MG63 (cell line): Measurements from ENCODE around the gene ACTN4. TPM values are rescaled to one million over a fixed set of nuclear protein-coding genes. Genes with fewer than 3 reads are reported as not detected.
"Not testable (repeated sequence)": the region's sequence is repeated elsewhere in the genome, so short reads cannot be mapped to it uniquely, and the experiment has no call there.

Source experiments
- DNase-seq: peaks from one replicate; pipeline ENCODE4 v3.0.0-alpha.2; 2020
- H3K27me3 ChIP-seq: fragments of 250-450 bp; sonication (Bioruptor Pico); 2 replicates; pipeline ENCODE4 v1.5.1; 2020; ENCODE audit warnings: mild to moderate bottlenecking, moderate library complexity
- H3K36me3 ChIP-seq: fragments of 250-450 bp; sonication (Bioruptor Pico); 2 replicates; pipeline ENCODE4 v1.5.1; 2020; ENCODE audit warnings: mild to moderate bottlenecking, moderate library complexity
- H3K4me3 ChIP-seq: fragments of 250-450 bp; sonication (Bioruptor Pico); 2 replicates; pipeline ENCODE4 v1.5.1; 2020; ENCODE audit warnings: mild to moderate bottlenecking, moderate library complexity
- H3K9me3 ChIP-seq: fragments of 250-450 bp; sonication (Bioruptor Pico); 2 replicates; pipeline ENCODE4 v1.5.1; 2020; ENCODE audit warnings: mild to moderate bottlenecking, moderate library complexity
- total RNA-seq: library from RNA; depleted of rRNA; stranded (reverse); fragments of >200 nt; shearing (Covaris generic); gene quantifications from 2 replicates; pipeline ENCODE4 v1.2.3, GENCODE V29; 2014; ENCODE audit warnings: low replicate concordance

Gene ACTN4
- total RNA-seq, 1 experiment from 2014 or later, result 621 TPM

GRCh38 chr19:38631811-38632475 lies 15.5 kb upstream of the ACTN4 start:
- not testable (repeated sequence) for H3K27me3 ChIP-seq, DNase-seq, H3K4me3 ChIP-seq, H3K9me3 ChIP-seq
- peaks cover 84% of the 10 kb centered on the region for H3K36me3 ChIP-seq

GRCh38 chr19:38632476-38633213 lies 14.8 kb upstream of the ACTN4 start:
- H3K4me3 ChIP-seq, result no peak overlapping the region
- no peaks in the 10 kb centered on the region for H3K9me3 ChIP-seq
- no peak for DNase-seq
- no peaks in the 10 kb centered on the region for H3K27me3 ChIP-seq
- H3K36me3 ChIP-seq, result peaks cover 86% of the 10 kb centered on the region

GRCh38 chr19:38634757-38635482 lies 12.5 kb upstream of the ACTN4 start:
- Histone ChIP-seq H3K36me3 (peaks cover 76% of the 10 kb centered on the region), H3K27me3 (no peaks in the 10 kb centered on the region), H3K4me3 (no peak overlapping the region), H3K9me3 (no peaks in the 10 kb centered on the region)
- DNase-seq, result peak; percentile 64

- Histone ChIP-seq H3K36me3 (peaks cover 71% of the 10 kb centered on the region), H3K4me3 (no peak overlapping the region)
- DNase-seq, result no peak
Observed at GRCh38 chr19:38635483-38636399, 11.7 kb upstream of the ACTN4 start.

GRCh38 chr19:38638461-38638860 lies 9.0 kb upstream of the ACTN4 start:
- DNase-seq, result no peak
- H3K9me3 ChIP-seq, result no peaks in the 10 kb centered on the region
- peaks cover 44% of the 10 kb centered on the region for H3K36me3 ChIP-seq
- H3K27me3 ChIP-seq, result no peaks in the 10 kb centered on the region
- H3K4me3 ChIP-seq, result no peak overlapping the region

More at GRCh38 chr19:38635483-38636399, 11.7 kb upstream of the ACTN4 start:
- H3K9me3 ChIP-seq, result no peaks in the 10 kb centered on the region
- no peaks in the 10 kb centered on the region for H3K27me3 ChIP-seq

- Histone ChIP-seq H3K4me3 (no peak overlapping the region), H3K9me3 (no peaks in the 10 kb centered on the region), H3K36me3 (peaks cover 38% of the 10 kb centered on the region), H3K27me3 (no peaks in the 10 kb centered on the region)
- no peak for DNase-seq
Observed at GRCh38 chr19:38639679-38640078, 7.8 kb upstream of the ACTN4 start.

- H3K36me3 ChIP-seq, result peaks cover 32% of the 10 kb centered on the region
- H3K27me3 ChIP-seq, result no peaks in the 10 kb centered on the region
- no peak overlapping the region for H3K4me3 ChIP-seq
- no peaks in the 10 kb centered on the region for H3K9me3 ChIP-seq
- DNase-seq, result no peak
Observed at GRCh38 chr19:38640368-38640767, 7.1 kb upstream of the ACTN4 start.

- Histone ChIP-seq H3K9me3 (no peaks in the 10 kb centered on the region), H3K36me3 (peaks cover 13% of the 10 kb centered on the region), H3K27me3 (no peaks in the 10 kb centered on the region), H3K4me3 (no peak overlapping the region)
- DNase-seq, result no peak
Observed at GRCh38 chr19:38642176-38642575, 5.3 kb upstream of the ACTN4 start.

- Histone ChIP-seq H3K4me3 (no peak overlapping the region), H3K9me3 (no peaks in the 10 kb centered on the region), H3K27me3 (no peaks in the 10 kb centered on the region), H3K36me3 (peaks cover 22% of the 10 kb centered on the region)
- no peak for DNase-seq
Observed at GRCh38 chr19:38644719-38645118, 2.7 kb upstream of the ACTN4 start.

GRCh38 chr19:38647966-38648768 lies 718 bp downstream of the ACTN4 start:
- H3K27me3 ChIP-seq, result no peaks in the 10 kb centered on the region
- no peaks in the 10 kb centered on the region for H3K9me3 ChIP-seq
- peak overlapping the region; percentile 99 for H3K4me3 ChIP-seq
- peaks cover 42% of the 10 kb centered on the region for H3K36me3 ChIP-seq
- no peak for DNase-seq

GRCh38 chr19:38648769-38649304 lies 1.4 kb downstream of the ACTN4 start:
- H3K36me3 ChIP-seq, result peaks cover 47% of the 10 kb centered on the region
- H3K27me3 ChIP-seq, result no peaks in the 10 kb centered on the region
- no peaks in the 10 kb centered on the region for H3K9me3 ChIP-seq
- H3K4me3 ChIP-seq, result peak overlapping the region; percentile 99
- DNase-seq, result no peak

- Histone ChIP-seq H3K36me3 (peaks cover 54% of the 10 kb centered on the region), H3K4me3 (peak overlapping the region; percentile 99), H3K27me3 (no peaks in the 10 kb centered on the region), H3K9me3 (no peaks in the 10 kb centered on the region)
- peak; percentile 64 for DNase-seq
Observed at GRCh38 chr19:38649305-38650171, 2.1 kb downstream of the ACTN4 start.

- H3K4me3 ChIP-seq, result peak overlapping the region; percentile 99
- DNase-seq, result no peak
- peaks cover 61% of the 10 kb centered on the region for H3K36me3 ChIP-seq
- no peaks in the 10 kb centered on the region for H3K27me3 ChIP-seq
- H3K9me3 ChIP-seq, result no peaks in the 10 kb centered on the region
Observed at GRCh38 chr19:38650172-38650775, 2.8 kb downstream of the ACTN4 start.

GRCh38 chr19:38650911-38651584 lies 3.6 kb downstream of the ACTN4 start:
- Histone ChIP-seq H3K36me3 (peaks cover 69% of the 10 kb centered on the region), H3K4me3 (peak overlapping the region; percentile 99), H3K9me3 (no peaks in the 10 kb centered on the region), H3K27me3 (no peaks in the 10 kb centered on the region)
- DNase-seq, result peak; percentile 92
